Keratinocyte (primary cell): ENCODE results near the gene ZNF212. TPM values are rescaled to one million over a fixed set of nuclear protein-coding genes. Genes with fewer than 3 reads are reported as not detected.

Source experiments
- DNase-seq: peaks from one replicate; pipeline ENCODE4 v3.0.0-alpha.2; 2011; ENCODE audit warnings: low read depth, missing footprints, low spot score
- FAIRE-seq: peaks from 2 replicates; lab custom pipeline; 2011; peaks lifted over from hg19 to GRCh38; lab: Jason Lieb, UNC
- H2AFZ ChIP-seq: 2 replicates; pipeline ENCODE4 v1.6.0; 2012; ENCODE audit warnings: low read length, control low read depth, inconsistent platforms; ENCODE audit not compliant: control insufficient read depth
- H3K27ac ChIP-seq: 2 replicates; pipeline ENCODE4 v1.5.1; 2011; ENCODE audit warnings: low read length; ENCODE audit not compliant: control insufficient read depth, insufficient read depth
- H3K27me3 ChIP-seq: 3 replicates; pipeline ENCODE4 v1.6.0; 2011; ENCODE audit warnings: low read length; ENCODE audit not compliant: control insufficient read depth, insufficient read depth; ENCODE audit errors: extremely low read depth
- H3K36me3 ChIP-seq, 2 experiments: 2 replicates in 1 of 2; 3 replicates in 1 of 2; pipeline ENCODE4 v1.5.1; 2011; ENCODE audit warnings: low read length in 2 of 2, mild to moderate bottlenecking in 1 of 2; ENCODE audit not compliant: control insufficient read depth in 2 of 2, insufficient read depth in 2 of 2; ENCODE audit errors: extremely low read depth in 1 of 2
- H3K4me1 ChIP-seq: 3 replicates; pipeline ENCODE4 v1.5.1; 2011; ENCODE audit warnings: low read length; ENCODE audit not compliant: control insufficient read depth, insufficient read depth; ENCODE audit errors: extremely low read depth
- H3K4me2 ChIP-seq: 3 replicates; pipeline ENCODE4 v1.6.0; 2011; ENCODE audit warnings: low read depth, low read length; ENCODE audit not compliant: control insufficient read depth, insufficient read depth; ENCODE audit errors: extremely low read depth
- H3K4me3 ChIP-seq, 3 experiments: fragments of 200-600 bp in 1 of 3; sonication (generic) in 1 of 3; 2 replicates in 2 of 3; 3 replicates in 1 of 3; pipeline ENCODE4 v1.5.1; 2011 to 2016; ENCODE audit warnings: low read length in 3 of 3, mild to moderate bottlenecking in 3 of 3, control low read depth in 2 of 3, inconsistent platforms in 1 of 3, low read depth in 1 of 3, mixed read lengths in 1 of 3, mixed run types in 1 of 3, moderate library complexity in 1 of 3; ENCODE audit not compliant: control insufficient read depth in 2 of 3, insufficient read depth in 2 of 3; ENCODE audit errors: extremely low read depth in 1 of 3
- H3K79me2 ChIP-seq: 2 replicates; pipeline ENCODE4 v1.6.0; 2012; ENCODE audit warnings: low read length; ENCODE audit not compliant: control insufficient read depth, insufficient read depth
- H3K9ac ChIP-seq: 3 replicates; pipeline ENCODE4 v1.6.0; 2011; ENCODE audit warnings: low read length; ENCODE audit not compliant: control insufficient read depth, insufficient read depth; ENCODE audit errors: extremely low read depth
- H3K9me1 ChIP-seq: 3 replicates; pipeline ENCODE4 v1.6.0; 2011; ENCODE audit warnings: low read length; ENCODE audit not compliant: control insufficient read depth, insufficient read depth; ENCODE audit errors: extremely low read depth
- H3K9me3 ChIP-seq: 2 replicates; pipeline ENCODE4 v1.5.1; 2012; ENCODE audit warnings: low read depth, low read length; ENCODE audit not compliant: control insufficient read depth
- H4K20me1 ChIP-seq: 3 replicates; pipeline ENCODE4 v1.6.0; 2011; ENCODE audit warnings: low read length; ENCODE audit not compliant: control insufficient read depth, insufficient read depth; ENCODE audit errors: extremely low read depth
- EZH2 ChIP-seq: IDR thresholded peaks from one replicate; pipeline ENCODE4 v1.6.1; 2012; ENCODE audit warnings: inconsistent platforms, mild to moderate bottlenecking, low read length, moderate library complexity
- dilution Hi-C: fragments of 300-500 bp; cut with MboI; formaldehyde crosslinking; loops from one replicate; pipeline ENCODE4 v1.7.0; 2020; ENCODE audit warnings: low sequenced_read_pairs; ENCODE audit not compliant: extremely low pct_ligation_motif_present
- polyA plus RNA-seq, 5 experiments: library from polyadenylated mRNA; depleted of rRNA in 3 of 5; stranded (reverse) in 3 of 5; stranded (forward) in 1 of 5; unstranded in 1 of 5; fragments of >200 nt; gene quantifications; 1 replicate in 1 of 5; 2 replicates in 3 of 5; 3 replicates in 1 of 5; pipeline versions ENCODE4 v1.2.1 to v1.2.3, GENCODE V29; 2011 to 2012; ENCODE audit warnings: missing spikeins in 2 of 5, low read depth in 1 of 5, low replicate concordance in 1 of 5
- TF ChIP-seq, protein P1 (sequence below), 3 experiments: IDR thresholded peaks in 1 of 3; conservative IDR thresholded peaks in 1 of 3; optimal IDR thresholded peaks in 1 of 3; 2 replicates in 2 of 3; 3 replicates in 1 of 3; pipeline versions ENCODE3 to v1.5.1; 2011; ENCODE audit warnings: low read length in 3 of 3, mild to moderate bottlenecking in 3 of 3, moderate library complexity in 2 of 3, control low read depth in 1 of 3, inconsistent platforms in 1 of 3; ENCODE audit not compliant: insufficient read depth in 2 of 3; ENCODE audit errors: extremely low read depth in 1 of 3

ZNF212 gene
- polyA plus RNA-seq, 1 donor (not counting 4 experiments of a cell fraction or from before 2014, with no cell fraction given) = 3.8 TPM

DNA sequence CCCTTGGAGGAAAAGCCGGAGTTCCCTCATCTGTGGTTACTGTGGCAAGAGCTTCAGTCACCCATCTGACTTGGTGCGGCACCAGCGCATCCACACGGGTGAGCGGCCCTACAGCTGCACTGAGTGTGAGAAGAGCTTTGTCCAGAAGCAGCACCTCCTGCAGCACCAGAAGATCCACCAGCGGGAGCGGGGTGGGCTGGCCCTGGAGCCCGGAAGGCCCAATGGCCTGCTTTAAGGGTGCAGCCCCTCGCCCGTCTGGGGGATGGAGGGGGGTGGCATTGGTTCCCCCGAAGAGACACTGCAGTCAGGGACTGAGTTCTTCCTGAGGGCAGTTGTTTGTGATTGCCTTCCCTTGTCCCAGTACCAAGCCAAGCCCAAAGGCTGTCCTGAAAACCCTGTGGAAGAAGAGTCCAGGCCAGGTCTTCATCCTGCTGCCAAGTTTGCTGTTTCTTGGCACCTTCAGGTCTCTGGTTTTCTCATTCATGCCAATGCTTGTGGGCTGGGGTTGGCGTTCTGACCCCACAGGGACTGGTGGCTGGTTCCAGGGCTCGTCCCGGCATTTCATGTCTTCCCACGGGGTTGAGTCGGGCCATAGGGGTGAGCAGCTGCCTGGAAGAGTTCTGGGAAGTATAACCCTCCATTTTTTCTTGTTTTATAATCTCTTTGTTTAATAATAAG lies 14.9 kb downstream of the ZNF212 start:
- Histone ChIP-seq H2AFZ (no peak overlapping the region), H3K27ac (no peak overlapping the region), H3K27me3 (no peaks in the 10 kb centered on the region), H3K4me1 (peaks cover 15% of the 10 kb centered on the region), H3K4me2 (no peak overlapping the region), H3K36me3 (peaks cover 16 to 30% of the 10 kb centered on the region in 2 experiments), H4K20me1 (no peaks in the 10 kb centered on the region), H3K9me3 (no peaks in the 10 kb centered on the region), H3K79me2 (no peaks in the 10 kb centered on the region), H3K4me3 (no peak overlapping the region), H3K9ac (no peak overlapping the region), H3K9me1 (no peaks in the 10 kb centered on the region)
- DNase-seq (no peak), FAIRE-seq (no peak)
- TF ChIP-seq, protein P1, sequence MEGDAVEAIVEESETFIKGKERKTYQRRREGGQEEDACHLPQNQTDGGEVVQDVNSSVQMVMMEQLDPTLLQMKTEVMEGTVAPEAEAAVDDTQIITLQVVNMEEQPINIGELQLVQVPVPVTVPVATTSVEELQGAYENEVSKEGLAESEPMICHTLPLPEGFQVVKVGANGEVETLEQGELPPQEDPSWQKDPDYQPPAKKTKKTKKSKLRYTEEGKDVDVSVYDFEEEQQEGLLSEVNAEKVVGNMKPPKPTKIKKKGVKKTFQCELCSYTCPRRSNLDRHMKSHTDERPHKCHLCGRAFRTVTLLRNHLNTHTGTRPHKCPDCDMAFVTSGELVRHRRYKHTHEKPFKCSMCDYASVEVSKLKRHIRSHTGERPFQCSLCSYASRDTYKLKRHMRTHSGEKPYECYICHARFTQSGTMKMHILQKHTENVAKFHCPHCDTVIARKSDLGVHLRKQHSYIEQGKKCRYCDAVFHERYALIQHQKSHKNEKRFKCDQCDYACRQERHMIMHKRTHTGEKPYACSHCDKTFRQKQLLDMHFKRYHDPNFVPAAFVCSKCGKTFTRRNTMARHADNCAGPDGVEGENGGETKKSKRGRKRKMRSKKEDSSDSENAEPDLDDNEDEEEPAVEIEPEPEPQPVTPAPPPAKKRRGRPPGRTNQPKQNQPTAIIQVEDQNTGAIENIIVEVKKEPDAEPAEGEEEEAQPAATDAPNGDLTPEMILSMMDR (optimal IDR thresholded peaks at IDR 0.05 in 1 of 3, IDR thresholded peaks at IDR 0.05 in 1 of 3, conservative IDR thresholded peaks at IDR 0.05 in 1 of 3; ENCODE audit: extremely low read depth in 1 of 3, insufficient read depth in 2 of 3, low read length in 3 of 3) = no peak
- no peak for TF ChIP-seq EZH2
- dilution Hi-C loops = no loop called here

DNA sequence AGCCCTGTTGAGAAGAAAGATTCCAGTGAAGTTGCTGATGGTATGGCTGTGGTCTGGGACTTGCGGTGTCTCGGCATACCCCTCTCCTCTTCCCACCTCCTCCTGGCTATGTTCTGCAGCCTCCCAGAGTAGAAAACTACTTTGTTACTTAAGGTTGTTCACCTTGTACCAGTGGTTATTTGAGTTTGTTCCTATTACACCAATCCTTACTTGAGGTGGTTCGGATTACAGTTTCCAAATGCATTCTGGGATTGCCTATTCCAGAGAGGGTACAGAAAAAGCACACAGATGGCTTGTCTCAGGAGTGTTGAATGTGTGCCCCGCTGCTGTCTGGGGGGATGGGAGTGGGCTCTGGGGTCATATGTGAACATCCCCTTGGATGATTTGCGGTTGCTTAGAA lies 15.7 kb downstream of the ZNF212 start:
- H3K4me3 ChIP-seq = no peak overlapping the region
- dilution Hi-C loops = no loop called here
- FAIRE-seq (no peak), DNase-seq (no peak)
- H2AFZ ChIP-seq = no peak overlapping the region
- H3K4me2 ChIP-seq = no peak overlapping the region
- H3K9me3 ChIP-seq = no peaks in the 10 kb centered on the region
- TF ChIP-seq, protein P1 (optimal IDR thresholded peaks at IDR 0.05 in 1 of 3, IDR thresholded peaks at IDR 0.05 in 1 of 3, conservative IDR thresholded peaks at IDR 0.05 in 1 of 3; ENCODE audit: extremely low read depth in 1 of 3, insufficient read depth in 2 of 3, low read length in 3 of 3) = no peak
- peaks cover 16 to 30% of the 10 kb centered on the region in 2 experiments for H3K36me3 ChIP-seq
- no peak overlapping the region for H3K27ac ChIP-seq
- H3K9me1 ChIP-seq = no peaks in the 10 kb centered on the region
- H3K79me2 ChIP-seq = no peaks in the 10 kb centered on the region
- H3K4me1 ChIP-seq = peaks cover 15% of the 10 kb centered on the region
- H3K27me3 ChIP-seq = no peaks in the 10 kb centered on the region
- H3K9ac ChIP-seq = no peak overlapping the region
- H4K20me1 ChIP-seq = no peaks in the 10 kb centered on the region
